H4 (cell line): ENCODE results near the gene DSTYK. TPM values are rescaled to one million over a fixed set of nuclear protein-coding genes. Genes with fewer than 3 reads are reported as not detected.
"Not testable (repeated sequence)": the region's sequence is repeated elsewhere in the genome, so short reads cannot be mapped to it uniquely, and the experiment has no call there.

Source experiments
- DNase-seq: peaks from one replicate; pipeline ENCODE4 v3.0.0-alpha.2; 2015; ENCODE audit warnings: low spot score
- total RNA-seq: library from RNA; depleted of rRNA; stranded (reverse); fragments of >200 nt; shearing (Covaris generic); gene quantifications from 2 replicates; pipeline ENCODE4 v1.2.3, GENCODE V29; 2014

DSTYK gene
- total RNA-seq, 1 experiment from 2014 or later, result 5.1 TPM

DNA sequence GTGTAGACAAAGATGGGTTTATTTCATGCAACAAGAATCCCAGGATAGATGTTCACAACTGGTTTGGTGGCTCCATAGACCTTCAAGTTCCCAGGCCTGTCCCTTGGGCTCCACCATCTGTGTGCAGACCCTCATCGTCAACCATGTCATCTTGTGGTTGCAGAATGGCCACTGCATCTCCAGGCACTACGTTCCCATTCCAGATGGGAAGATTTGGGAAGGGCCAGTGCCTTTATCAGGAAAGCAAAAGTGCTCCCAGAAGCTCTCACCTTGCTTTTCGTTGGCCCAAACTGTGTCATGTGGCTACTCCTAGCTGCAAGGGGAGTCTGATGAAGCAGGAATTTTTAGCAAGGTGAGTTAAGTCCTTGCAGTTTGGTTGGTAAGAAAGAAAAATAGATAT, 29.1 kb upstream of the DSTYK start:
- DNase-seq, result no peak

DNA sequence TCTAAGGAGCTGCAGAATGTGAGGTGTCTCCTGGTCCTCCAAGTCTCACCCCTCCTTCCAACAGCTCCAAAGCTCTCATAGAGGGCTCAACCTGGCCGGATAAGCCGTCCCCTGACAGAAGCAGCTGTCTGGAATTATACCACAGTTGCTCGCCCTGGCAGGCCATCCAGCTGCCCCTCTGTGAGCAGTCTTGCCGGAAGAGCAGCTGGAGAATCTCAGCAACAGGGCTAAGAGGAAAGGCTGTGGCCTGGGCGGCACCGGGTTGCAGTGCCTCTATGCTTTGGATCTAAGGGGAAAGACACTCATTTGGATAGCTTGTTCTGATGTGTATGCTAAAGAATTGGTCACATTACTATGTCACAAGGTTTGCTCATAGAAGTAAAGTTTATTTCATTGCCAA, 28.6 kb upstream of the DSTYK start:
- DNase-seq, result no peak

GRCh38 chr1:205239078-205239477, 27.6 kb upstream of the DSTYK start:
- no peak for DNase-seq

DNA sequence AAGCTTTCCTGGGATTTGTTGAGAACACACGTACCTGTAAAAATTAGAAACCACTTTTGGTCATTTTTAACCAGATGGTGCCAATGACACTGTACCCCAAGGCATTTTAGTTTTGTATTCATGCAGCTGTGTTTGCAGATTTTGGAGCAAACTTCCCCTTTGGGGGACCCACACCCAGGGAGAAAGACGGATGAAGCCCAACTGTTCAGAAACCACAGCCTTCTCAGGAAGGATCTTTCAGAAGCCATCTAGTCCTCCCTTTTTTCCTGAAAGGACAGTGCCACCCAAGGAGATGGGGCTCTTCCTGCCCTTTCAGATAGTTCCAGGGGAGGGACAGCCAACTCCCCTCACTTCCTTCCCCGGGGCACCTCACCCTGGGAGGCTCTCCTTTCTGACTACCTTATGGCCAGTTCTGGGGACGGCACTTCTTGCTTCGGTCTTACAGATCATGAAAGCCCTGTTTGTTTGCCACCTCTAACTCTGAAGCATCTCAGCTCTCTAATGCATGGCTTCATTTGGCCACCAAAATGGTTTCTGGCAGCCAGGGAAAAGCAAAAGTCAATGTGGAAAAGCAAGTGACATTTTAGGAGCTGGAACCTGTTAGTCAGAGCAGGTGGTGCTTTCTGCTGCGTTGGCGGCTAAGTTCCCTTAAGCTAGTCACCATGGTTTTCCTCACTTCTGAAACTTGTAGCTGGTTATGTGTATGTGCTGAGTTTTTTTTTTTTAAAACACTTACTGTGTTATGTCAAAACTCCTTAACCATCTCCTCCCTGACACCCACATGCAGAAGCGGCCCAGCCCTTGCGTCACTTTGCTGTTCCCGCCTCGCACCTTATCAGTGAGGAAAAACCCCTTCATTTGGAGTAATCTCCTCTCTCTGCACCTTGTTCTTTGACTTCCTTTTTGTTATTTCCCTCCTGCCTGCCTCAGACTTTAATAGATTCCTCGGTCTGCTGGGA, 26.3 kb upstream of the DSTYK start:
- DNase-seq, result no peak

GRCh38 chr1:205236951-205237475, 25.5 kb upstream of the DSTYK start:
- DNase-seq, result no peak

DNA sequence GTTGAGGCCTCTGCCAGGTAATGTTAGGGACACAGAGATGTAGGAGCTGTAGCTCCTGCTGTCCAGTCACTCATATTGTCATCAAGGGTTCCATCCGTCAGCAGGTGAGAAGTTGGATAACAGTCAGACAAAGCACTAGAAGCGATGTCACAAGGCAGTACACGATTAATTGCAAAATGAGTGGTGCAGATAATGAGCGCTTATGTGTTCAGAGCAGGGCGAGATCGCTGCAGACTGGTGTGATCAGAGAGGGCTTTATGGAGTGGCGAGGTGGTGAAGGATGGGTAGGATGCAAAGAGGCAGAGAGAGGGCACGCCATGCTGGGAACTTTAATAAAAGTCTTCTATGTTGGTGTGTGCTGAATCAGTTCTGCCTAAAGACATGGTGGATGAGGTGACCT, 25.0 kb upstream of the DSTYK start:
- no peak for DNase-seq

- DNase-seq, result no peak
Observed at GRCh38 chr1:205235951-205236350, 24.4 kb upstream of the DSTYK start.

- DNase-seq, result not testable (repeated sequence)
Observed at GRCh38 chr1:205233986-205234385, 22.5 kb upstream of the DSTYK start.

- no peak for DNase-seq
Observed at GRCh38 chr1:205232945-205233397, 21.5 kb upstream of the DSTYK start.

DNA sequence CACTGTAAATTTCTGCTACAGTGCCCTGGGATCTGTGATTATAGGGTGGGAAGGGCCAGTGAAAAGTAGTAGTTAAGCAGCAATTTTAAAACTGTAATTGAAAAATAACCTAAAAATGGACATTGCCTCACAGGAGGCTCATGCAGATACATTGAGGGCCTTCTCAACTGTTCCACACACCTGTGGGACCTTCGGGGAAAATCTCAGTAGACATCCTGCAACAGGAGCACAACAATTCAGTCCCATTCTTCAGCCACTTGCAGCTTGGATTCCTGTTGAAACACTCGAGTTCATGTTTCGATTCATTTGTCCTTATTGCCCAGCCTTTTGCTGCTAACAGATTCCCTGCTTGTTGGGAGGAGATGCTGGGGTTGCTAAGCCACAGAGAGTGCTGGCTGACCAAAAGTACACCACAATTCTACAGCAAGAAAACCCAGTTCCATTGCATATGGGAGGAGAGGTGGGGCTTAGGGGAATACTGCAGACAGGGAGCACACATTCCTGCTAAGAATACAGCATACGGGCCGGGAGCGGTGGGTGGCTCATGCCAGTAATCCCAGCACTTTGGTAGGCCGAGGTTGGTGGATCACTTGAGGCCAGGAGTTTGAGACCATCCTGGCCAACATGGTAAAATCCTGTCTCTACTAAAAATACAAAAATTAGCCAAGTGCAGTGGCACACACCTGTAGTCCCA, 20.8 kb upstream of the DSTYK start:
- no peak for DNase-seq

DNA sequence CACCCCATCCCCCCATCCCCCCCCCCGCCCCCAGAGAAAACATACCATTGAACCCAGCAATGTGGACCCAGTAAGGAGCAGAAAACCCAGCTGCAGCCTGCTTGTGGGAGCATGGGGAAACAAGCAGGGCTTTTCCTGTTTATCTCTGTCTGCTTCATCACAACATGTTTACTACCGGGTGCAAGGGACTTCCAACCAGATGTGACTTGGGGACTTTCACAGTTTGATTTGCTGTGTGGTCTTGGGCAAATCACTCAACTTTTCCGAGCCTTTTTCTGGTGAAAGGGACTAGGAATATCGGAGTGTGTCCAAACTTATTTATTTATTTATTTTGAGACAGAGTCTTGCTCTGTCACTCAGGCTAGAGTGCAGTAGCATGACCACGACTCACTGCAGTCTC, 19.5 kb upstream of the DSTYK start:
- DNase-seq, result no peak

DNA sequence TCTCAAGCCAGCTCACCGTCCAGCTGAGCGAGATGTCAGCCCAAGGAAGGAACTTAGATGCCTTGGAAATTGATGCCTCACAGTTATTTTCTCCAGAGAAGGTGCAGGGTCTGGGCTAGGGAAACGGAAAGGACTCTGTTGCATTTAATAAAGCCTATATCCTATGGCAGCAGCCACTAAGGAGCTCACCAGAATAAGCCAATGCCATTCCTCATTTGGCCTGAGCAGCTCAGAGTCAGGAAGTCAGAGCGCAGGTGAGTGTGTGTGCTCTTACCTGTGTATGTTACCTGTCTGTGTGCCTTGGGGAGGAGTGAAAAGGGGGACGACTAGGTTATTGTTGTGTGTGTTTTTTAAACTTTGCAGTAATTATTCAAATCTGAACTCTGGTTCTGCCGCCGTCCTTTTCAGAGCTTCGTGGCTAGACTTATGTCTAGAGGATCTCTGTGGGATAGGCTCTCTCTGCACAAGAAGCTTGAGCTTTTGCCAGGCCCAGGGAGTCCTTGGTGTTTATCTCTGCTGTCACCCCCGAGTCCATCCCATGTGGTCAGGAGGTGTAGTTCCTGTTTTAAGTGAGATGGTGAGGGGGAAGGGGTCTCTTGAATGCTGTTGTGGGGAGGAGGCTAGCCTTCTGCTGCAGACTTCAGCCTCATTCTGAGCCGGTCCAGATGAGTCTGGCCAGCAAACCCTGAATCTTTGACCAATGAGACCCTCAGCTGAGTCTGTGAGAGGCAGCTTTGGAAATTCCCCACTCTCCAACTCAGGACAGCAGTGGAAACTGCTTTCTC, 18.6 kb upstream of the DSTYK start:
- no peak for DNase-seq

GRCh38 chr1:205229399-205229871, 17.9 kb upstream of the DSTYK start:
- DNase-seq, result peak; percentile 80

DNA sequence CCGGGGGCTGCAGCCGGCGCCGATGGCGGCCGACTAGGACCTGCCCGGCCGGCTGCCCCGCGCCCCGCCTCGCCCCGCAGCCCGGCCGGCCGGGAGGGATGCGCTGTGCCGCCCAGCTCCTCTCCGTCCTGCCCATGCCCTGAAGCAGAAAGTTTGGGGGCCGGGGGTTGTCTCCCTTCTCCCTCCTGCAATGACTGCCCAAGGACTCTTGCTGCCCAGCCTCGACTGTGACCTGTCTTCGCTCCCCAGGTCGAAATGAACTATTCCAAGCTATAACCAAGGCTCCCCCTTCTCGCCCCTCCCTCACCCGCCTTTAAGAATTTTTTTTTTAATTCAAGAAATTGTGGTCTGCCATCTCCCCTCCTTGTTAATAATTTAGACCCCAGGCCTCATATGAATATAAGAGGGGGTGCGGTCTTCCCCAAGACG, 16.6 kb upstream of the DSTYK start:
- DNase-seq, result no peak

- peak; percentile 74 for DNase-seq
Observed at GRCh38 chr1:205227584-205228013, 16.1 kb upstream of the DSTYK start, which contains the start of gene TMCC2. TSS of gene TMCC2 (plus strand) at chr1:205227946. CDS start at chr1:205228565, 619 bp downstream.

- no peak for DNase-seq
Observed at GRCh38 chr1:205226868-205227583, 15.5 kb upstream of the DSTYK start.

GRCh38 chr1:205225901-205226765, 14.6 kb upstream of the DSTYK start:
- DNase-seq, result no peak

- no peak for DNase-seq
Observed at GRCh38 chr1:205224736-205225135, 13.2 kb upstream of the DSTYK start.

DNA sequence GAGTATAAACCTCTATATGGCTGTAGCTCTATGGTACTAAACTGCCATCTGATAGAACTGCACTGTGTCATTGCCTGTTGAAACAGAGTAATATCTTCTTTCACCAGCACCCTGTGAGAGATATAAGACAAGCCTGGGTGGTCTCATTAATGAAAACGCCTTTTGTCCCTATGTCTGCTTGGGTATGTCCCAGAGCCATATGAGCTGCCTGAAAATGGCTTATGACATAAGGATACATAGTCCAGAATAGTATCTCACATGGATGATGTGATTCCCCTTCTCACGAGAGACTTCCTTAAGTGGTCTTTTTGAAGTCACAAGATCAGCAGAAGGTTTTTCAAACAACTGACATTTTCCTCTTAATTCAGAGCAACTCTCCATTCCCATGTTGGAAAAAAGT, 8.9 kb upstream of the DSTYK start:
- no peak for DNase-seq

GRCh38 chr1:205217418-205217817, 5.9 kb upstream of the DSTYK start:
- DNase-seq, result no peak
